Measurements from ENCODE around the gene RAMP3. TPM values are rescaled to one million over a fixed set of nuclear protein-coding genes. Genes with fewer than 3 reads are reported as not detected.

RAMP3 gene
- polyA plus RNA-seq, 1 donor (not counting 4 experiments of a cell fraction or from before 2014, with no cell fraction given), result not detected

- Histone ChIP-seq H3K36me3 (ENCODE audit: control insufficient read depth in 2 of 2, extremely low read depth in 1 of 2, insufficient read depth in 2 of 2, low read length in 2 of 2) (no peaks in the 10 kb centered on the region), H3K4me3 (ENCODE audit: control insufficient read depth in 2 of 3, extremely low read depth in 1 of 3, insufficient read depth in 2 of 3, low read depth in 1 of 3, low read length in 3 of 3) (no peak overlapping the region), H3K9me3 (ENCODE audit: control insufficient read depth, low read depth, low read length) (no peaks in the 10 kb centered on the region), H3K4me1 (ENCODE audit: control insufficient read depth, extremely low read depth, insufficient read depth, low read length) (no peaks in the 10 kb centered on the region), H3K27ac (ENCODE audit: control insufficient read depth, insufficient read depth, low read length) (no peak overlapping the region), H3K9ac (ENCODE audit: control insufficient read depth, extremely low read depth, insufficient read depth, low read length) (no peak overlapping the region), H4K20me1 (ENCODE audit: control insufficient read depth, extremely low read depth, insufficient read depth, low read length) (no peaks in the 10 kb centered on the region), H3K9me1 (ENCODE audit: control insufficient read depth, extremely low read depth, insufficient read depth, low read length) (no peaks in the 10 kb centered on the region), H3K4me2 (ENCODE audit: control insufficient read depth, extremely low read depth, insufficient read depth, low read depth, low read length) (no peak overlapping the region), H3K27me3 (ENCODE audit: control insufficient read depth, extremely low read depth, insufficient read depth, low read length) (peaks cover 13% of the 10 kb centered on the region), H2AFZ (ENCODE audit: control insufficient read depth, low read length) (no peak overlapping the region), H3K79me2 (ENCODE audit: control insufficient read depth, insufficient read depth, low read length) (no peaks in the 10 kb centered on the region)
- DNase-seq (ENCODE audit: low read depth, low spot score) (no peak), FAIRE-seq (no peak)
- dilution Hi-C loops (cut with MboI; ENCODE audit: extremely low pct_ligation_motif_present, low sequenced_read_pairs), result no loop called here
- TF ChIP-seq EZH2 (IDR thresholded peaks at IDR 0.05; ENCODE audit: low read length) (no peak), CTCF (optimal IDR thresholded peaks at IDR 0.05 in 1 of 3, IDR thresholded peaks at IDR 0.05 in 1 of 3, conservative IDR thresholded peaks at IDR 0.05 in 1 of 3; ENCODE audit: extremely low read depth in 1 of 3, insufficient read depth in 2 of 3, low read length in 3 of 3) (no peak)
Observed at GRCh38 chr7:45224832-45225231, 67.2 kb downstream of the RAMP3 start.

- dilution Hi-C loops (cut with MboI; ENCODE audit: extremely low pct_ligation_motif_present, low sequenced_read_pairs), result no loop called here
- peaks cover 13% of the 10 kb centered on the region for H3K27me3 ChIP-seq (ENCODE audit: control insufficient read depth, extremely low read depth, insufficient read depth, low read length)
- no peak for DNase-seq (ENCODE audit: low read depth, low spot score)
Observed at GRCh38 chr7:45225311-45225947, 67.8 kb downstream of the RAMP3 start.

More at GRCh38 chr7:45225311-45225947, 67.8 kb downstream of the RAMP3 start:
- H4K20me1 ChIP-seq (ENCODE audit: control insufficient read depth, extremely low read depth, insufficient read depth, low read length), result no peaks in the 10 kb centered on the region
- no peaks in the 10 kb centered on the region for H3K9me3 ChIP-seq (ENCODE audit: control insufficient read depth, low read depth, low read length)
- H3K9ac ChIP-seq (ENCODE audit: control insufficient read depth, extremely low read depth, insufficient read depth, low read length), result no peak overlapping the region
- no peak overlapping the region for H2AFZ ChIP-seq (ENCODE audit: control insufficient read depth, low read length)
- no peak overlapping the region for H3K27ac ChIP-seq (ENCODE audit: control insufficient read depth, insufficient read depth, low read length)
- H3K4me2 ChIP-seq (ENCODE audit: control insufficient read depth, extremely low read depth, insufficient read depth, low read depth, low read length), result no peak overlapping the region
- no peaks in the 10 kb centered on the region for H3K36me3 ChIP-seq (ENCODE audit: control insufficient read depth in 2 of 2, extremely low read depth in 1 of 2, insufficient read depth in 2 of 2, low read length in 2 of 2)
- H3K9me1 ChIP-seq (ENCODE audit: control insufficient read depth, extremely low read depth, insufficient read depth, low read length), result no peaks in the 10 kb centered on the region
- TF ChIP-seq EZH2 (IDR thresholded peaks at IDR 0.05; ENCODE audit: low read length) (no peak), CTCF (optimal IDR thresholded peaks at IDR 0.05 in 1 of 3, IDR thresholded peaks at IDR 0.05 in 1 of 3, conservative IDR thresholded peaks at IDR 0.05 in 1 of 3; ENCODE audit: extremely low read depth in 1 of 3, insufficient read depth in 2 of 3, low read length in 3 of 3) (no peak)
- no peak for FAIRE-seq
- H3K4me3 ChIP-seq (ENCODE audit: control insufficient read depth in 2 of 3, extremely low read depth in 1 of 3, insufficient read depth in 2 of 3, low read depth in 1 of 3, low read length in 3 of 3), result no peak overlapping the region
- H3K4me1 ChIP-seq (ENCODE audit: control insufficient read depth, extremely low read depth, insufficient read depth, low read length), result no peaks in the 10 kb centered on the region
- H3K79me2 ChIP-seq (ENCODE audit: control insufficient read depth, insufficient read depth, low read length), result no peaks in the 10 kb centered on the region

Data from keratinocyte (primary cell).